GM19239 (cell line): ENCODE data around the gene ZNF382.
A peak's percentile ranks its signal among the peaks of the same experiment; 100 is the strongest.
"Not testable (repeated sequence)": the region's sequence is repeated elsewhere in the genome, so short reads cannot be mapped to it uniquely, and the experiment has no call there.

Experiments
- DNase-seq: peaks from one replicate; pipeline ENCODE4 v3.0.0; 2011; ENCODE audit warnings: low spot score; ENCODE audit not compliant: insufficient read length
- FAIRE-seq: peaks from 2 replicates; lab custom pipeline; 2011; peaks lifted over from hg19 to GRCh38; lab: Jason Lieb, UNC

ZNF382 gene

GRCh38 chr19:36605101-36605876 is at the start of gene ZNF382:
Gene ZNF382, plus strand, starts transcription at chr19:36605313. Its CDS starts 4,602 bp downstream, at chr19:36609915.
- DNase-seq (peak; percentile 73), FAIRE-seq (peak; percentile 80)

GRCh38 chr19:36564391-36564790 is 40.7 kb upstream of the ZNF382 start:
- FAIRE-seq = no peak
- DNase-seq = no peak

GRCh38 chr19:36572593-36573019 is 32.5 kb upstream of the ZNF382 start:
- FAIRE-seq = no peak

GRCh38 chr19:36573020-36573894 is 31.9 kb upstream of the ZNF382 start, which contains the start of gene ZNF529:
Gene ZNF529, minus strand, starts transcription at chr19:36573292. Its CDS starts 946 bp downstream, at chr19:36572346.
- peak; percentile 88 for FAIRE-seq
- DNase-seq = peak; percentile 84

More at GRCh38 chr19:36572593-36573019, 32.5 kb upstream of the ZNF382 start:
- no peak for DNase-seq

- DNase-seq = no peak
- FAIRE-seq = no peak
Measured at GRCh38 chr19:36573895-36574720, 31.0 kb upstream of the ZNF382 start.

GRCh38 chr19:36574741-36575140 is 30.4 kb upstream of the ZNF382 start:
- no peak for FAIRE-seq

GRCh38 chr19:36577271-36577996 is 27.7 kb upstream of the ZNF382 start:
- FAIRE-seq (no peak), DNase-seq (no peak)

More at GRCh38 chr19:36574741-36575140, 30.4 kb upstream of the ZNF382 start:
- DNase-seq = no peak

GRCh38 chr19:36579255-36579654 is 25.9 kb upstream of the ZNF382 start:
- no peak for FAIRE-seq
- DNase-seq = no peak

- FAIRE-seq, DNase-seq: not testable (repeated sequence)
Measured at GRCh38 chr19:36602681-36603080, 2.4 kb upstream of the ZNF382 start.

GRCh38 chr19:36604656-36605100 is 435 bp upstream of the ZNF382 start:
- DNase-seq (peak; percentile 40), FAIRE-seq (no peak)

GRCh38 chr19:36605877-36606478 is 865 bp downstream of the ZNF382 start:
- FAIRE-seq (no peak), DNase-seq (no peak)

GRCh38 chr19:36627057-36627456 is 21.9 kb downstream of the ZNF382 start:
- FAIRE-seq (no peak), DNase-seq (no peak)

- DNase-seq (no peak), FAIRE-seq (no peak)
Measured at GRCh38 chr19:36635342-36635741, 30.2 kb downstream of the ZNF382 start.

GRCh38 chr19:36638862-36639510 is 33.9 kb downstream of the ZNF382 start:
- no peak for DNase-seq
- FAIRE-seq = no peak

GRCh38 chr19:36646746-36647145 is 41.6 kb downstream of the ZNF382 start:
- no peak for FAIRE-seq
- DNase-seq = no peak

GRCh38 chr19:36652958-36653357 is 47.8 kb downstream of the ZNF382 start:
- DNase-seq = no peak

GRCh38 chr19:36665832-36666231 is 60.7 kb downstream of the ZNF382 start:
- no peak for FAIRE-seq
- no peak for DNase-seq

More at GRCh38 chr19:36652958-36653357, 47.8 kb downstream of the ZNF382 start:
- no peak for FAIRE-seq

- DNase-seq = no peak
- FAIRE-seq = no peak
Measured at GRCh38 chr19:36668646-36669045, 63.5 kb downstream of the ZNF382 start.
